Cardiac atrium fibroblast (primary cell): ENCODE data around the gene ATOH7. TPM values are rescaled to one million over a fixed set of nuclear protein-coding genes. Genes with fewer than 3 reads are reported as not detected.

Source experiments
- total RNA-seq: library from RNA; depleted of rRNA; stranded (reverse); fragments of >200 nt; gene quantifications from 2 replicates; pipeline ENCODE4 v1.2.3, GENCODE V29; 2015

ATOH7 gene
- not detected in 2 replicates for total RNA-seq

GRCh38 chr10:68231817-68232251 lies at the start of gene ATOH7:
ATOH7 (minus strand) TSS chr10:68232113; CDS start chr10:68231677, 436 bp downstream.

Other genes with a start within 250 kb of the ATOH7 start
- gene HERC4, start 156.8 kb downstream of the ATOH7 start, total RNA-seq, result 31.3 and 33.2 TPM in 2 replicates
- 0.32 TPM in 1 of 2 replicates, not detected in the other for gene MYPN, start 122.6 kb downstream of the ATOH7 start, total RNA-seq
- 7.1 and 16.2 TPM in 2 replicates for gene HNRNPH3, start 100.0 kb upstream of the ATOH7 start, total RNA-seq
- 5.5 and 7.8 TPM in 2 replicates for gene PBLD, start 100.8 kb upstream of the ATOH7 start, total RNA-seq
- 7.4 and 12.5 TPM in 2 replicates for gene RUFY2, start 175.2 kb upstream of the ATOH7 start, total RNA-seq
- gene DNA2, start 239.9 kb upstream of the ATOH7 start, total RNA-seq, result 1.3 and 7.1 TPM in 2 replicates